Activated CD4-positive, alpha-beta memory T cell treated with anti-CD3 and anti-CD28 coated beads, Interleukin-2, amount 10 ng/mL, durations not matched to agents 7 days and 5 days (primary cell): ENCODE measurements around the gene EPSTI1. TPM values are rescaled to one million over a fixed set of nuclear protein-coding genes. Genes with fewer than 3 reads are reported as not detected.

Experiments used
- CTCF ChIA-PET: fragments of 350-600 bp; sonication (Branson Sonifier 250); formaldehyde crosslinking; loops from one replicate; lab custom pipeline; 2021; ENCODE audit warnings: antibody characterized with exemption, inconsistent platforms; lab: Charles Lee
- POLR2A ChIA-PET: fragments of 350-600 bp; sonication (Branson Sonifier 250); formaldehyde crosslinking; loops from one replicate; lab custom pipeline; 2021; ENCODE audit warnings: antibody characterized with exemption; lab: Charles Lee
- DNase-seq: peaks from one replicate; pipeline ENCODE4 v3.0.0-alpha.2; 2020
- H3K27ac Mint-ChIP-seq: one replicate; pipeline ENCODE4 v1.8.0; 2021; ENCODE audit warnings: mild to moderate bottlenecking, mixed read lengths
- H3K27me3 Mint-ChIP-seq: one replicate; pipeline ENCODE4 v1.8.0; 2021; ENCODE audit warnings: mixed read lengths
- H3K36me3 Mint-ChIP-seq: one replicate; pipeline ENCODE4 v1.8.0; 2021; ENCODE audit warnings: low read depth, mixed read lengths
- H3K4me1 Mint-ChIP-seq: one replicate; pipeline ENCODE4 v1.8.0; 2021; ENCODE audit warnings: mixed read lengths
- H3K4me3 Mint-ChIP-seq: one replicate; pipeline ENCODE4 v1.8.0; 2021; ENCODE audit warnings: mild to moderate bottlenecking, mixed read lengths
- H3K9me3 Mint-ChIP-seq: one replicate; pipeline ENCODE4 v1.8.0; 2021; ENCODE audit warnings: mixed read lengths
- total RNA-seq, 2 experiments: library from RNA; stranded (reverse); gene quantifications; one replicate each; pipeline ENCODE4 v1.2.3, GENCODE V29; 2021

EPSTI1 gene
- total RNA-seq, 2 experiments from 2014 or later: 128 to 135 TPM

DNA sequence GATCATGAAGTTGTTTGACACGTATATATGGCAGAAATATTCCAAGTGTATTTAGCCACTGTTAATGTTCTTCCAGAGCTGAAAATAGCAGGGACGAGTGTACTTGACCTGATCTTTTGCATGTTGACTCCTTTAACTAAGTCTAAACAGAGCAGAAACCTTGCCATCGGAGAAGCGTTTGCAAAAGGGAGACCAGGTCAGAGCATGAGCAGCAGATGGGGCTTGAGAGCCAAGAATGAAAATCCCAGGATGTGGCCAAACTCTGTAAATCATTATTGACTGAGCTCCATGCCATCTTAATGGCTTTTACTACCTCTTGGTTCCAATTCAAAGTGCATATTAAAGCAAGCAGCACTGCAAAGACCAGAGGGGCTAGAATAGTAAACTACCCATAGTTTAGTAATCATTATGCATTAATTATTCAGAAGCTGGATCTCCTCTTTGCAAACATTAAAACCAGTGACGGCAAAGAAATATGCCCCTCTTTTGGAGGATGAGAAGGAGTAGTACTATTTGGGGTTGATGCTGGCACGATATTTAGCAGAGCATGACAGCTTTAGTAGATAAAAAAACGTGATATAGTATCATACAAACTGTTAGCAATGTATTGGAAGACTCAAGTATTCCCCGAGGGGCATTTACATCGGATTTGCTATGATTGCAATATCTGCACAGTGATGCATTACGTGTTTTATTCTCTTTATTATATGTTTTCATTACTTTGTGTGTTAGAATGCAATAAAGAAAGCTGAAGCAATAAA, 154.9 kb downstream of the EPSTI1 start:
- POLR2A ChIA-PET: no interaction called here
- Mint-ChIP-seq H3K4me1 (peaks cover 8% of the 10 kb centered on the region), H3K9me3 (no peaks in the 10 kb centered on the region), H3K27ac (no peak overlapping the region), H3K36me3 (no peaks in the 10 kb centered on the region), H3K27me3 (peaks cover 17% of the 10 kb centered on the region), H3K4me3 (no peak overlapping the region)
- no peak for DNase-seq
- CTCF ChIA-PET: no interaction called here

Other genes with a start within 250 kb of the EPSTI1 start
- gene FAM216B, start 210.7 kb downstream of the EPSTI1 start, total RNA-seq: not detected
- 10 to 100 TPM; 14.6 to 16.3 TPM for gene DNAJC15, start 31.3 kb upstream of the EPSTI1 start, total RNA-seq